Smooth muscle cell (in vitro differentiated cells): ENCODE data around the gene HIVEP2. TPM values are rescaled to one million over a fixed set of nuclear protein-coding genes. Genes with fewer than 3 reads are reported as not detected.

ENCODE experiments used
- DNase-seq: peaks from one replicate; lab custom pipeline; 2025; ENCODE audit not compliant: unreplicated experiment; lab: John Stamatoyannopoulos, UW
- H2AFZ ChIP-seq: fragments of 200-600 bp; sonication (generic); 2 replicates; pipeline ENCODE4 v1.6.0; 2016; ENCODE audit warnings: antibody characterized with exemption, low read depth, mild to moderate bottlenecking
- H3F3A ChIP-seq: fragments of 200-600 bp; sonication (generic); 2 replicates; pipeline ENCODE4 v1.6.0; 2017; ENCODE audit warnings: antibody characterized with exemption, low read depth
- H3K27ac ChIP-seq: fragments of 200-600 bp; sonication (generic); 2 replicates; pipeline ENCODE4 v1.5.1; 2016; ENCODE audit warnings: low read depth, mild to moderate bottlenecking
- H3K27me3 ChIP-seq: fragments of 200-600 bp; sonication (generic); 2 replicates; pipeline ENCODE4 v1.6.1; 2016; ENCODE audit warnings: low read depth, mild to moderate bottlenecking
- H3K36me3 ChIP-seq: fragments of 200-600 bp; sonication (generic); 2 replicates; pipeline ENCODE4 v1.5.1; 2016; ENCODE audit warnings: low read depth
- H3K4me1 ChIP-seq: fragments of 200-600 bp; sonication (generic); 2 replicates; pipeline ENCODE4 v1.5.1; 2016; ENCODE audit warnings: low read depth
- H3K4me2 ChIP-seq: fragments of 200-600 bp; sonication (generic); 2 replicates; pipeline ENCODE4 v1.6.0; 2016; ENCODE audit warnings: mild to moderate bottlenecking
- H3K4me3 ChIP-seq: fragments of 200-600 bp; sonication (generic); 2 replicates; pipeline ENCODE4 v1.5.1; 2016; ENCODE audit warnings: mild to moderate bottlenecking
- H3K79me2 ChIP-seq: fragments of 200-600 bp; sonication (generic); 2 replicates; pipeline ENCODE4 v1.6.0; 2016; ENCODE audit warnings: low read depth, mild to moderate bottlenecking
- H3K9ac ChIP-seq: fragments of 200-600 bp; sonication (generic); 2 replicates; pipeline ENCODE4 v1.6.0; 2016; ENCODE audit warnings: low read depth
- H3K9me3 ChIP-seq: fragments of 200-600 bp; sonication (generic); replicated peaks from 2 replicates; pipeline ENCODE4 v1.5.1; 2016; ENCODE audit warnings: low read depth
- H4K20me1 ChIP-seq: fragments of 200-600 bp; sonication (generic); 2 replicates; pipeline ENCODE4 v1.6.0; 2016; ENCODE audit warnings: low read depth
- CTCF ChIP-seq: fragments of 200-600 bp; sonication (generic); IDR thresholded peaks from 2 replicates; pipeline ENCODE4 v1.5.1; 2017; ENCODE audit warnings: borderline replicate concordance, mild to moderate bottlenecking, antibody characterized with exemption; ENCODE audit not compliant: insufficient read depth, poor library complexity, severe bottlenecking
- WGBS: methylation state at CpG from one replicate; pipeline ENCODE4 v1.1.7; 2016; ENCODE audit warnings: low lambda C conversion rate; 5-methylcytosine and 5-hydroxymethylcytosine counted together
- polyA plus RNA-seq: library from polyadenylated mRNA; unstranded; fragments of >200 nt; fragmentation: Nextera tagmentation; extraction: Ambion mirVana; gene quantifications from 2 replicates; pipeline ENCODE4 v1.2.1, GENCODE V29; 2016
- total RNA-seq: library from RNA; depleted of rRNA; stranded (reverse); fragments of >200 nt; gene quantifications from 2 replicates; pipeline ENCODE4 v1.2.3, GENCODE V29; 2014

HIVEP2 gene
- total and polyA plus RNA-seq, 2 experiments from 2014 or later = 3.2 to 12.5 TPM

DNA sequence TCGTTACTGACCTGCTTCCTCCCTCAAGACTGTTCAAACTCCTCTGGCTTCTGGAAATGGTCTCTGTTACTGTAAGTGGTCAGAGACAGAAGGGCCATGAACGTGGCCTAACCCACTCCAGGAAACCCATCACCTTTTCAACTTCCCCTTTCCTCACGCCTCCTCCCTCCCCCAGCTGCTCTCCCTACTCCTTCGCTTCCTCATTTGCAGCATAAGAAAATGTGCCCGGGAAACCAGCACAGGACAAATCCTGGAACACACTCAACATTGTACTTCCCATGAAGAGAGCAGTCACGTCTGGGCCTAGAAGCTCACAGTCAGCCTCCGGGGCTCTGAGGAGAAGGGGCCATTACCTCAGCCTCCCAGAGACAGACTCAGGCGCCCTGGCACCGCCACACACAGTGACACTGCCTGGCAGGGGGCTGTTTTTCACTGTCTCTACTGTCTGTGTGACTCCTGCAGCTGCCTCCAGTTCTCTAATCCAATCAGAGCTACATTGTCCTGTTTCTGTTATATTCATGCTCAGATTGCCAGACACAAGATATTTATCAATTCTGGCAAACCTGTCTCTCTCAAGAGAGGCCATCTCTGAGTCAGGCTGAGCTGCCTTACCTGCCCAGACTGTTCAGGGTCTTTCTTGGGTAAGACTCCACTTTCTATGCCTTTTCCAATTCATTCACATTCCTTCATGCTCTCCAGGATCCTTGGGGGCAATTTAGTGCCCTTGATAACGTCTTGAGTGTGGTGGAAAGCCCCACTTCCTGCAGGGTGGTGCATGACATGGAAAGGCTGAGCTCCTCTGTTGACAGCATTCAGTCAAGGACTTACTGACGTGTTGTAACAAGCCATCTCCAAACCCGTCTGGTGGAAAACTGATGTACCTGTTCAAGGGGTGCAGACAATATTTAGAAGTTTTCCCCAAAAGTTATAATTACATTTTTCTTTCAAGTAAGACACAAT lies 242.2 kb downstream of the HIVEP2 start:
- H3K4me2 ChIP-seq = no peak overlapping the region
- no peak for DNase-seq
- no peak overlapping the region for H2AFZ ChIP-seq
- H3K4me3 ChIP-seq = no peak overlapping the region
- H3K79me2 ChIP-seq = no peaks in the 10 kb centered on the region
- H3K4me1 ChIP-seq = no peaks in the 10 kb centered on the region
- H3K9me3 ChIP-seq = no peaks in the 10 kb centered on the region
- H3F3A ChIP-seq = no peaks in the 10 kb centered on the region
- TF ChIP-seq CTCF = no peak
- H4K20me1 ChIP-seq = no peaks in the 10 kb centered on the region
- WGBS = 73% methylated on average over 12 of the region's 12 CpGs
- H3K9ac ChIP-seq = no peak overlapping the region
- no peaks in the 10 kb centered on the region for H3K27me3 ChIP-seq
- H3K27ac ChIP-seq = no peak overlapping the region
- H3K36me3 ChIP-seq = no peaks in the 10 kb centered on the region

Other genes starting within 250 kb of the HIVEP2 start
- 25.9 and 27.2 TPM in 2 replicates for gene AIG1, start 115.7 kb upstream of the HIVEP2 start, total RNA-seq
- gene AIG1, start 115.7 kb upstream of the HIVEP2 start, polyA plus RNA-seq = 9.1 and 35.9 TPM in 2 replicates